GM12801 (cell line): ENCODE measurements around the gene SMKR1.

Experiments used
- TF ChIP-seq, protein P1 (sequence below): IDR thresholded peaks from one replicate; pipeline ENCODE4 v1.5.1; 2011; ENCODE audit warnings: control low read depth; ENCODE audit not compliant: insufficient read length; ENCODE audit errors: extremely low read depth

SMKR1 gene

DNA sequence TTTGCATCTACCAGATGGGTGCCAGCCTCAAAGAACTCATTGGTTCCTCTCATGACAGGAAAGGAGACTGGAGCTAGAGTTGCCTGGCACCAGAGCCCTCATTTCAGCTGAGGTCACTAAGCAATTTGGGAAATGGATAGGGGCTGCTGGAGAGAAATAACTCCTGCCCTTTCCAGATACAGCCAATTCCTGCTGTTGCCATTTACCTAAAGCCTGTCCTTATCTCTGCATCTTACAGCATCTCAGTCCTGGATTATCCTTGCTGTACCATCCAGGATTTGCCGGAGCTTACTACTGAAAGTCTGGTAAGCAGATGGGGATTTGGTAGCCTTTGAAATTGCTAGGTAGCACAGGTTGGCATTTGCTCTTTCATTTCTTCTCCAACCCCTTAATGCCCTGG is 31.9 kb upstream of the SMKR1 start:
- TF ChIP-seq, protein P1, sequence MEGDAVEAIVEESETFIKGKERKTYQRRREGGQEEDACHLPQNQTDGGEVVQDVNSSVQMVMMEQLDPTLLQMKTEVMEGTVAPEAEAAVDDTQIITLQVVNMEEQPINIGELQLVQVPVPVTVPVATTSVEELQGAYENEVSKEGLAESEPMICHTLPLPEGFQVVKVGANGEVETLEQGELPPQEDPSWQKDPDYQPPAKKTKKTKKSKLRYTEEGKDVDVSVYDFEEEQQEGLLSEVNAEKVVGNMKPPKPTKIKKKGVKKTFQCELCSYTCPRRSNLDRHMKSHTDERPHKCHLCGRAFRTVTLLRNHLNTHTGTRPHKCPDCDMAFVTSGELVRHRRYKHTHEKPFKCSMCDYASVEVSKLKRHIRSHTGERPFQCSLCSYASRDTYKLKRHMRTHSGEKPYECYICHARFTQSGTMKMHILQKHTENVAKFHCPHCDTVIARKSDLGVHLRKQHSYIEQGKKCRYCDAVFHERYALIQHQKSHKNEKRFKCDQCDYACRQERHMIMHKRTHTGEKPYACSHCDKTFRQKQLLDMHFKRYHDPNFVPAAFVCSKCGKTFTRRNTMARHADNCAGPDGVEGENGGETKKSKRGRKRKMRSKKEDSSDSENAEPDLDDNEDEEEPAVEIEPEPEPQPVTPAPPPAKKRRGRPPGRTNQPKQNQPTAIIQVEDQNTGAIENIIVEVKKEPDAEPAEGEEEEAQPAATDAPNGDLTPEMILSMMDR, result no peak

DNA sequence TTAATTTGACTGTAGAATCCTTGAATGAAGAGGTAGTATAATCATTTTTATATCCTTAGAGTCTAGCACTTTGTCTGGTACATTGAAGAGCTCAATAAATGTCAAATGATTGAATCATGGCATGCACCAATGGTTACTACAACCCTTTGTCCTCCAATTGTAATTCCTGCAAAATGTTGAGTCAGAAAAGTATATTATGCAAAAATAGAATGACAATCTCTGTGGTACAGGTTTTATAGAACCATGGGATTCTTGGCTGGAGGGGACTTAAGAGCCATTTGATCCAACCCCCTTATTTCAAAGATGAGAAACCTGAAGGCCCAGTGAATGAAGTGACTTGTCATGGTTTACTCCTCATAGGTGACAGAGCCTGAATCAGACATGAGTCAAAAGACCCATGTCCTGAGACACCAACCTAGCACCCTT is 30.9 kb upstream of the SMKR1 start:
- TF ChIP-seq, protein P1, result no peak

DNA sequence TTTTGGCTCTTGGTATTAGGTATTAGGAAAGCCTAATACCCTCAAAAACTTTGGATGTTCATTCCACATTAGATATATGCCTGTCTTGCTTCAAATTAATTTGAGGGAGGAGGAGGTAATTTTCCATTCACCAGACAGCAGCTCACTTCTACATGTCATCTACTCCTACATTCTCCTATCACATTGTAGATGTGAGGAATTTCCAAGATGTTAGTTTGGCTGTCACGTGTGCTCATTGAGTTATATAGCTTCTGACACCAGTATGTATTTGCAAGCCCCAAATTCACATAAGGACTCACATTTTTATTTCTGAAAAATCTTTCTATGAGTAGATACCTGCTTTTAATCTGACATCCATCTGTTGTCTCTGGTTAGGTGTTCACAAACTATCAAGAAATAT is 22.5 kb upstream of the SMKR1 start:
- TF ChIP-seq, protein P1, result no peak

DNA sequence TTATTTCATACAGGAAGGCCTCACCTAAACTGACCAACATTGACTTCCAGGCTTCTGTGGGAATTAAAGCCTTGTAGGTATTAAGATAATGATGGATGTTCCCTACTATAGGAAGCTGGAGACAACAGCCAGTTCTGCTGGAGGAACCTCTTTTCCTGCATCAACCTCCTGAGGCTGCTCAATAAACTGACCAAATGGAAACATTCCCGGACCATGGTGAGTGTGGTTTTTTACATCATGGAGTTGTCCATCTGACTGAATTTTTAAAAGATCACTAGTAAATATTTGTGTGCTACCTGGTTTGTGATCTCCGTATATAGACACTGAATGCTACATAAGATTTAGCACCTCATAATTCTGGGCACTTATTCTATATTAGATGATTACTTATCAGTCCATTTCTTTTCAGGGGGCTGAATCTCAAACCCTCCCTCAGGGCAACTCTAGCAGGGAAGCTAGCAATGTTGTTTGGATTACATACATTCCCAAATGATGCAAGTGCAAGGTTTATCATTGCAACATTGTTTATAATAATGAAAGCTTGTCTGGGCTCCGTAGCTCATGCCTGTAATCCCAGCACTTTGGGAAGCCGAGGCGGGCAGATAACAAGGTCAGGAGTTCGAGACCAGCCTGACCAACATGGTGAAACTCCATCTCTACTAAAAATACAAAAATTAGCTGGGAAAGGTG is 21.5 kb upstream of the SMKR1 start:
- TF ChIP-seq, protein P1, result no peak

DNA sequence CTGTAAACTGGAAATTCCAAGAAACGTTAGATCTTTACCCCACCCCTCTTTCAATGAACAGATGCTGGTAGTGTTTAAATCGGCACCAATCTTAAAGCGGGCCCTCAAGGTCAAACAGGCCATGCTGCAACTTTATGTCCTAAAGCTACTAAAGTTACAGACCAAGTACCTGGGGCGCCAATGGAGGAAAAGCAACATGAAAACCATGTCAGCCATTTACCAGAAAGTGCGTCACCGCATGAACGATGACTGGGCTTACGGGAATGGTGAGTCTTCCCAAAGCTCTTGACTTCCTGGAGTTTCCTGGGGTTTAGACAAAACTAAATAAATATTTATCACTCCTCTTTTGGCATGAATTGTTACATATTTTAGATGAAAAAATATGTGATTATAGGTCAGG is 19.6 kb upstream of the SMKR1 start:
- TF ChIP-seq, protein P1, result no peak

DNA sequence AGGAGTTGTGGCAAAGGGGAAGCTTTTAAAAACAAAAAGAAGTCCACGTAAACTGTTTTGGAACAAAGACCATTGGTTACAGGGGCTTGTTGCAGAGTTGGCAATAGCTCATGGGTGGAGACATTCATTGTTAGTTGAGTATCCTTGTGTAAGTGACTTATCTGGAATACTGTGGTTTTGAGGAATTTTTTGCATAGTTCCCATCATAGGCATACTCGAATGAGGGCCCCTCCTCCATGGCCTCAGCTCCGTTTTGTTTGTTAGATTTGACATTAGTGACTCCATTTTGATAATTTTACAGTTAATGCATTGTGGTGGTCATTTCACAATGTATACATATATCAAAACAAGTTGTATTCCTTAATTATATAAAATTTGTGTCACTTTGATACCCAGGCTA is 12.8 kb upstream of the SMKR1 start:
- TF ChIP-seq, protein P1, result no peak

DNA sequence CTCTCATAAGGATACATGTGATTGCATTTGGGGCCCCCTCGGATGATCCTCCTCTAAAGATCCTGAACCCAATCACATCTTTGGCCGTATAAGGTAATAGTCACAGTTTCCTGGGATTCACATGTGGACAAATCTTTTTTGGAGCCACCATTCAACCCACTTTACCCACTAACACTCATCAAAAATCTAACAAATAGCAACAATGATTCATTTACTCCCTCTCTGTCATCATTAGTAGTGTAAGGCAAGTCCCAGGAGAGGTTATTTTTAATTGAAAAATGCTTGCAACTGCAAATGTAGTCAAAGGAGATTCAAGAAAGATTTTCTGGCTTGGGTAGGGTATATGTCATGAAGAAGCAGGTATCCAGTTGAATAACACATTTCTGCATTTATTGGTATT is 9.9 kb upstream of the SMKR1 start:
- TF ChIP-seq, protein P1, result no peak

DNA sequence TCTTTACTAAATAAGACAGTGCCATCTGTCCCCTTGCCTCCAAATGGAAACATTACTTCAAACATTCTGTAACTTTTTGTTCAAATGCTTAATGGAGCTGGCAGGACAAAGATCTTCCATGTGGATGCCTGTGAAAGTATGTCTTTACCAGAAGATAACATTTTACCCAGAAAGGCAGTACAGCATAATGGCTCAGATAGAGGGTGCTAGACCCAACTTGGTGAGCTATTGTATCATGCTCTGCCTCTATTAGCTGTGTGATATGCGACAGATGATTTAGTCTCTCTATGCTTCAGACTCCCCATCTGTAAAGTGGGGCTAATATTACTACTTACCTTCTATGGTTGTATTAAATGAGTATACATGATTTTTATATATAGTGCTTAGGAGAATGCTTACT is 8.8 kb upstream of the SMKR1 start:
- TF ChIP-seq, protein P1, result no peak
